Neural progenitor cell (in vitro differentiated cells): ENCODE results near the gene FOXD4L3. TPM values are rescaled to one million over a fixed set of nuclear protein-coding genes. Genes with fewer than 3 reads are reported as not detected.
"Not testable (repeated sequence)": the region's sequence is repeated elsewhere in the genome, so short reads cannot be mapped to it uniquely, and the experiment has no call there.

Experiments used
- DNase-seq: peaks from one replicate; pipeline ENCODE4 v3.0.0-alpha.2; 2016; ENCODE audit warnings: low spot score
- H2AFZ ChIP-seq: fragments of 200-600 bp; sonication (generic); replicated peaks from 2 replicates; pipeline ENCODE4 v1.6.1; 2016; ENCODE audit warnings: antibody characterized with exemption
- H3F3A ChIP-seq: fragments of 200-600 bp; sonication (generic); 2 replicates; pipeline ENCODE4 v1.6.1; 2016; ENCODE audit warnings: antibody characterized with exemption, low read depth
- H3K27ac ChIP-seq: fragments of 200-600 bp; sonication (generic); 2 replicates; pipeline ENCODE4 v1.5.1; 2016; ENCODE audit warnings: mild to moderate bottlenecking
- H3K27me3 ChIP-seq: fragments of 200-600 bp; sonication (generic); 2 replicates; pipeline ENCODE4 v1.6.1; 2016; ENCODE audit warnings: mild to moderate bottlenecking, moderate library complexity
- H3K36me3 ChIP-seq: fragments of 200-600 bp; sonication (generic); 2 replicates; pipeline ENCODE4 v1.5.1; 2016
- H3K4me1 ChIP-seq: fragments of 200-600 bp; sonication (generic); 2 replicates; pipeline ENCODE4 v1.6.1; 2016; ENCODE audit warnings: mixed run types
- H3K4me2 ChIP-seq: fragments of 200-600 bp; sonication (generic); 2 replicates; pipeline ENCODE4 v1.6.1; 2016
- H3K4me3 ChIP-seq: fragments of 200-600 bp; sonication (generic); 2 replicates; pipeline ENCODE4 v1.5.1; 2016
- H3K79me2 ChIP-seq: fragments of 200-600 bp; sonication (generic); 2 replicates; pipeline ENCODE4 v1.6.1; 2016; ENCODE audit warnings: low read depth
- H3K9ac ChIP-seq: fragments of 200-600 bp; sonication (generic); 2 replicates; pipeline ENCODE4 v1.6.1; 2016
- H3K9me3 ChIP-seq: fragments of 200-600 bp; sonication (generic); 2 replicates; pipeline ENCODE4 v1.5.1; 2016; ENCODE audit warnings: low read depth
- H4K20me1 ChIP-seq: fragments of 200-600 bp; sonication (generic); 2 replicates; pipeline ENCODE4 v1.6.1; 2016; ENCODE audit warnings: low read depth
- H3K27ac Mint-ChIP-seq: 3 replicates; pipeline ENCODE4 v1.8.0; 2021; ENCODE audit warnings: mixed read lengths
- H3K27me3 Mint-ChIP-seq: 2 replicates; pipeline ENCODE4 v1.8.0; 2022; ENCODE audit warnings: low read depth, mild to moderate bottlenecking, inconsistent platforms, moderate library complexity, mixed read lengths; ENCODE audit not compliant: insufficient read depth
- H3K36me3 Mint-ChIP-seq: 3 replicates; pipeline ENCODE4 v1.8.0; 2021; ENCODE audit warnings: mixed read lengths
- H3K4me1 Mint-ChIP-seq: 3 replicates; pipeline ENCODE4 v1.8.0; 2021; ENCODE audit warnings: mixed read lengths
- H3K4me3 Mint-ChIP-seq: 3 replicates; pipeline ENCODE4 v1.8.0; 2021; ENCODE audit warnings: mild to moderate bottlenecking, moderate library complexity, mixed read lengths
- H3K9me3 Mint-ChIP-seq: 3 replicates; pipeline ENCODE4 v1.8.0; 2020; ENCODE audit warnings: mixed read lengths
- EZH2 ChIP-seq: fragments of 200-600 bp; sonication (generic); IDR thresholded peaks from 2 replicates; pipeline ENCODE4 v1.6.1; 2017; ENCODE audit warnings: antibody characterized with exemption, mild to moderate bottlenecking, moderate library complexity
- EZH2phosphoT487 ChIP-seq: fragments of 200-600 bp; sonication (generic); IDR thresholded peaks from 2 replicates; pipeline ENCODE4 v1.6.1; 2017; ENCODE audit warnings: antibody characterized with exemption
- total RNA-seq: library from RNA; depleted of rRNA; stranded (reverse); fragments of >200 nt; gene quantifications from 2 replicates; pipeline ENCODE4 v1.2.3, GENCODE V29; 2015; ENCODE audit warnings: low replicate concordance

Gene FOXD4L3
- total RNA-seq, 1 donor from 2014 or later = not detected

GRCh38 chr9:68306391-68306964 lies 3.8 kb downstream of the FOXD4L3 start:
- H3F3A ChIP-seq, H3K36me3 ChIP-seq, H3K27ac Mint-ChIP-seq, H3K36me3 Mint-ChIP-seq, H3K4me1 Mint-ChIP-seq, H3K4me1 ChIP-seq, H3K9me3 ChIP-seq, H3K9me3 Mint-ChIP-seq, H3K9ac ChIP-seq, H3K27me3 Mint-ChIP-seq, H3K4me3 Mint-ChIP-seq, H3K4me3 ChIP-seq, H4K20me1 ChIP-seq, DNase-seq, H3K27ac ChIP-seq, H3K79me2 ChIP-seq, H2AFZ ChIP-seq, H3K4me2 ChIP-seq: not testable (repeated sequence)
- TF ChIP-seq EZH2phosphoT487 = peak; percentile 68
- peak; percentile 62 for TF ChIP-seq EZH2
- H3K27me3 ChIP-seq = peaks cover 29% of the 10 kb centered on the region

GRCh38 chr9:68307127-68307526 lies 4.5 kb downstream of the FOXD4L3 start:
- H3K4me3 Mint-ChIP-seq, H2AFZ ChIP-seq, H3K36me3 Mint-ChIP-seq, H3K27me3 Mint-ChIP-seq, H3K4me1 ChIP-seq, H4K20me1 ChIP-seq, H3K9ac ChIP-seq, H3K79me2 ChIP-seq, H3K27ac Mint-ChIP-seq, H3K4me2 ChIP-seq, H3K9me3 ChIP-seq, H3K36me3 ChIP-seq, H3K27ac ChIP-seq, DNase-seq, H3K9me3 Mint-ChIP-seq, H3K4me1 Mint-ChIP-seq, H3K4me3 ChIP-seq, H3F3A ChIP-seq: not testable (repeated sequence)
- TF ChIP-seq EZH2phosphoT487 (peak; percentile 79), EZH2 (peak; percentile 81)
- H3K27me3 ChIP-seq = peaks cover 34% of the 10 kb centered on the region

GRCh38 chr9:68307654-68308053 lies 5.0 kb downstream of the FOXD4L3 start:
- not testable (repeated sequence) for H3K4me3 Mint-ChIP-seq, H3K4me2 ChIP-seq, H4K20me1 ChIP-seq

GRCh38 chr9:68311208-68311607 lies 8.5 kb downstream of the FOXD4L3 start:
- H4K20me1 ChIP-seq, DNase-seq, H3K27ac ChIP-seq, H3K4me2 ChIP-seq, H3K4me1 Mint-ChIP-seq, H3K79me2 ChIP-seq, H3K9me3 Mint-ChIP-seq, H2AFZ ChIP-seq, H3K4me1 ChIP-seq, H3K36me3 ChIP-seq, H3K9me3 ChIP-seq, H3K27me3 Mint-ChIP-seq, H3K36me3 Mint-ChIP-seq, H3K27ac Mint-ChIP-seq, H3K4me3 Mint-ChIP-seq, H3K4me3 ChIP-seq, H3K9ac ChIP-seq, H3F3A ChIP-seq: not testable (repeated sequence)
- peaks cover 37% of the 10 kb centered on the region for H3K27me3 ChIP-seq

More at GRCh38 chr9:68307654-68308053, 5.0 kb downstream of the FOXD4L3 start:
- H3K4me1 ChIP-seq, H3K27ac Mint-ChIP-seq, H3K9ac ChIP-seq, H3K9me3 ChIP-seq, H3F3A ChIP-seq, H3K9me3 Mint-ChIP-seq, H3K36me3 ChIP-seq, H3K79me2 ChIP-seq, H3K27me3 Mint-ChIP-seq, H2AFZ ChIP-seq, H3K4me3 ChIP-seq, H3K4me1 Mint-ChIP-seq, H3K36me3 Mint-ChIP-seq, DNase-seq, H3K27ac ChIP-seq: not testable (repeated sequence)
- H3K27me3 ChIP-seq = peaks cover 35% of the 10 kb centered on the region
- TF ChIP-seq EZH2 (peak; percentile 73), EZH2phosphoT487 (peak; percentile 77)

GRCh38 chr9:68318209-68318608 lies 15.5 kb downstream of the FOXD4L3 start:
- H3K79me2 ChIP-seq, DNase-seq, H2AFZ ChIP-seq, H3K4me1 ChIP-seq, H3K9ac ChIP-seq, H3K4me1 Mint-ChIP-seq, H3K27ac Mint-ChIP-seq, H3K9me3 ChIP-seq, H3K36me3 ChIP-seq, H3K27me3 Mint-ChIP-seq, H3K27ac ChIP-seq, H3K36me3 Mint-ChIP-seq, H3K9me3 Mint-ChIP-seq, H3F3A ChIP-seq, H3K4me3 Mint-ChIP-seq, H4K20me1 ChIP-seq, H3K4me3 ChIP-seq, H3K4me2 ChIP-seq: not testable (repeated sequence)
- peaks cover 33% of the 10 kb centered on the region for H3K27me3 ChIP-seq

GRCh38 chr9:68323749-68324148 lies 21.1 kb downstream of the FOXD4L3 start:
- not testable (repeated sequence) for H3K9ac ChIP-seq, H3K36me3 Mint-ChIP-seq, H2AFZ ChIP-seq, H3K9me3 ChIP-seq, H4K20me1 ChIP-seq, H3K79me2 ChIP-seq, H3K4me3 ChIP-seq, H3K27me3 Mint-ChIP-seq, H3K27ac Mint-ChIP-seq, H3K4me3 Mint-ChIP-seq, H3K9me3 Mint-ChIP-seq, H3K36me3 ChIP-seq, H3K4me1 ChIP-seq, H3K4me1 Mint-ChIP-seq, H3K27ac ChIP-seq, H3F3A ChIP-seq, H3K4me2 ChIP-seq, DNase-seq
- H3K27me3 ChIP-seq = peaks cover 13% of the 10 kb centered on the region

- not testable (repeated sequence) for H3K4me2 ChIP-seq, H3K4me3 ChIP-seq, H3K27me3 Mint-ChIP-seq, H4K20me1 ChIP-seq, H3K4me1 ChIP-seq, H3K27ac Mint-ChIP-seq, H2AFZ ChIP-seq, H3K79me2 ChIP-seq, H3K36me3 Mint-ChIP-seq, H3K36me3 ChIP-seq, H3F3A ChIP-seq, H3K4me3 Mint-ChIP-seq, H3K27ac ChIP-seq, H3K9me3 Mint-ChIP-seq, H3K9ac ChIP-seq, H3K4me1 Mint-ChIP-seq, DNase-seq, H3K9me3 ChIP-seq
- peaks cover 14% of the 10 kb centered on the region for H3K27me3 ChIP-seq
These were observed 21.9 kb downstream of the FOXD4L3 start for GRCh38 chr9:68324518-68324917.

GRCh38 chr9:68329106-68329505 lies 26.4 kb downstream of the FOXD4L3 start:
- H3K4me1 ChIP-seq, H3F3A ChIP-seq, H3K4me1 Mint-ChIP-seq, H3K9me3 Mint-ChIP-seq, H3K27ac Mint-ChIP-seq, H4K20me1 ChIP-seq, H3K9me3 ChIP-seq, H3K79me2 ChIP-seq, H3K4me3 ChIP-seq, H3K36me3 Mint-ChIP-seq, H2AFZ ChIP-seq, H3K27me3 Mint-ChIP-seq, DNase-seq, H3K4me2 ChIP-seq, H3K36me3 ChIP-seq, H3K27ac ChIP-seq, H3K9ac ChIP-seq, H3K4me3 Mint-ChIP-seq: not testable (repeated sequence)
- peaks cover 12% of the 10 kb centered on the region for H3K27me3 ChIP-seq
